ENCODE results near the gene PACC1.

PACC1 gene

GRCh38 chr1:212437179-212437798, 22.6 kb upstream of the PACC1 start:
- DNase-seq: peak; percentile 9

DNA sequence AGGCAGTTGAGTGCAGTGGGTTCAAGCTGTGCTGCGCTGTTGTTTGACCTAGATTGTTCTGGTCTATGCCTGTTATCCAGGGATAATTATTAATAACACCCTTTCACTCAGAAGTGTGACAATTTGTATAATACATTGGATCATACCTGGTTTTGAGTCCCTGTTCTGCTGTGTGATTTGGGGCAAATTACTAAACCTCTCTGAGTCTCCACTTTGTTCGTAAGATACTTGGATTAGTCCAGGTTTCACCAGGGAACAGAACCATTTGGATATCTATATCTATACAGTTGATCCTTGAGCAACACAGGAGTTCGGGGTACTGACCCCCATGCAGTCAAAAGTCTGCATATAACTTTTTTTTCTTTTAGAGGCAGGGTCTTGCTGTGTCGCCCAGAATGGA, 20.3 kb upstream of the PACC1 start:
- DNase-seq: no peak

GRCh38 chr1:212433577-212434462, 19.1 kb upstream of the PACC1 start:
- DNase-seq: no peak

- peak; percentile 86 for DNase-seq
These were observed 18.2 kb upstream of the PACC1 start, which contains the start of gene NENF for GRCh38 chr1:212432661-212433576. NENF (plus strand) TSS chr1:212432920; CDS start chr1:212432944, 24 bp downstream.

DNA sequence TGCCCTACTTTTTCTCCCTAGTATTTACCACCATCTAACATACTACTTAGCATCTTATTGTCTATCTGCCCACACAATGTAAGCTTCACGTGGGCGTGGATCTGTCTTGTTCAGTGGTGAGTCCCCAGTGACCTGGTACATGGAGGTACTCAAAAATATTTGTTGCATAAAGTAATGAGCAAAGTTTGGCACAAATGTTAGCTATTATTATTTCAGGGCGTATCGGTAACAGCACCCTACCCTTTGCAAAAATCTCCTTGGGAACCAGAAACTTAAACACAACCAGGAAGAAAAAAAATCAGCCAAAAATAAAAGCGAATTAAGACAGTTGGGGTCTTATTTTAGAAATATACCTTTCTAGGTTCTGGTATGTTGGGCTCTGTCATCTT, 17.6 kb upstream of the PACC1 start:
- no peak for DNase-seq

- DNase-seq: no peak
These were observed 17.0 kb upstream of the PACC1 start for GRCh38 chr1:212431644-212432043.

DNA sequence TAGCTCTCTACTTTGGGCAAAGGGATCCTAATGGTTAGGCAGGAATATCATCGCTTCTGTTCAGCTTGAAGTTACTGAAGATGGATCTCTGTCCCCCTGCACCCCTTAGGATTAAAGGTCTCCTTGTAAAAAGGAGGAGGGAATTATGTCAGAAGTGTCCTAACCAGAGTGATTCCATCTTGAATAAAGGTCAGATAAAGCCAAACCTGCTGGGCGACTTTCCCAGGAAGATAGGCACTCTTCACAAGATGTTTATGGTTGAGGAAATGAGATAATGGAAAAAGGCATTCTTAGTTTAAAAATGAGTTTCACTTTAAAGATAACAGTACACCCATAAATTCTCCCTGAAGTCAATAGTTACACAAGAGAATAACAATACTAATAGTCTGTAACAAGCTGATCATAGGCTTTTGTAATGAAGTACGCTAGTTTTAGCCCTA, 16.3 kb upstream of the PACC1 start:
- no peak for DNase-seq

- DNase-seq: no peak
These were observed 15.7 kb upstream of the PACC1 start for GRCh38 chr1:212430416-212430815.

- no peak for DNase-seq
These were observed 13.8 kb upstream of the PACC1 start for GRCh38 chr1:212428496-212428895.

- DNase-seq: no peak
These were observed 9.2 kb upstream of the PACC1 start for GRCh38 chr1:212423879-212424278.

DNA sequence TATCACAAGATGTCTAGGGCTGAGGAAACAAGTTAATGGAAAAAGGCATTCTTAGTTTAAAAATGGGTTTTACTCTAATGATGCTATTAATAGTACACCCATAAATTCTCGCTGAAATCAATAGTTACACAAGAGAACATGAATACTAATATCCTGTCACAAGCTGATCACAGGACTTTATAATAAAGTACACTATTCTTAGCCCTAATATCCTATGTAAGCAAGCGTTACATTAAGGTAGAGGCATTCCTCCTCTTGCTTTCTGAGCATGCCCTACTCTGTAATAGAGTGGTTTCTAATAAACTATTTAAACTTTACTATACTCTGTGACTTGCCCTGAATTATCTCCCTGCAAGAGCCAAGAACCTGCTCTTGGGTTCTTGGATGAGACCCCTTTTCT, 6.5 kb upstream of the PACC1 start:
- no peak for DNase-seq

DNA sequence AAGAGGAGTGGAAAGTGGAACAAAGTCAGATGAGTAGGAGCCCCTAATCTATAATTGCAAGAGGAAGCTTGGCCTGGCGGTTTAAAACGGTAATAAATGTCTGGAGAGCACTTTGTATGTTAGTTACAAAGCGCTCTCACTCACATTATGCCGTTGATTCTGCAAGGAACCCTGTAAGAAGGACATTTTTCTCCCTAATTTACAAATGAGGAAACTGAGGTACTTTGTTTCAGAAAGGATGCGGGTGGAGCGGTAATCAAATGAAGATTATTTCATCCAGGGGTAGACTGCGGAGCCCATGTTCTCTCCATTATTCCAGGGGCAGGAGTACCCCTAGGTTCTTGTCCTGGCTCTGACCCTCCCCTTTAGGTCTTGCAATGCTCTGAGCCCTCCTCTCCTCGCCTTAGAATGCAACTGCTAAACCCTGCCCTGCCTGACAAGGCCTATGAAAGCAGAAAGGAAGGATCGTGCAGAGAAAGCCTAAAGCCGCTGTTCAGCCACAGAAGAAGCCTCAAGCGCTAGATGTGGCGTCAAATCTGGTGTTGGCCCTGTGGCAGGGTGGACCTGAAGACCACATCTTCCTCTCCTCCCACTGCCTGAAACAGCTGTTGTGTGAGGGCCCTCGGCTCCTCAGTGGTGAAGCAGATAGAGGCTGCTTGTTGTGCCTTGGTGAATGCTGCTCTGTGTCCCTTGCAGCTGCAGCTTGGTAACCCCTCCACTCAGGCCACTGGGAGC, 588 bp upstream of the PACC1 start:
- no peak for DNase-seq

DNA sequence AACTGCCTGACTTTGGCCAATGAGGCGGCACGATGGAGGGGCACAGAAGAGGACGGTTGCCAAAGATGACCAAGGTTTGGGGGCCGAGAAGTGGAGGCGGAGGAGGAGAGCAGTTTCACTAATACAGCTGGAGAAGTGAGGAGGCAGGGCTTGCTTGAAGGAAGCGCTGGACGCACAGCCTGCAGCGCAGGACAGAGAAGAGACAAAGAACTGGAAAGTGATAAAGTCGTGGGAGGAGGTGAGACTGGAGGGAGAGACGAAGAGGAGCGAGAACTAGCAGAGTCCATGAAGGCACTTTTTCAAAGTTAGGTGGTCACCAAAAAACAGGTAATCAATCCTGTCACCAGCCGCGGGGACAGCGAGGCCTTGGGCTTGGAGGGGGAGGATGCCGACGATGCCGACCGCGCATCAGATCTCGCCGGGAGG, 771 bp downstream of the PACC1 start:
- no peak for DNase-seq

DNA sequence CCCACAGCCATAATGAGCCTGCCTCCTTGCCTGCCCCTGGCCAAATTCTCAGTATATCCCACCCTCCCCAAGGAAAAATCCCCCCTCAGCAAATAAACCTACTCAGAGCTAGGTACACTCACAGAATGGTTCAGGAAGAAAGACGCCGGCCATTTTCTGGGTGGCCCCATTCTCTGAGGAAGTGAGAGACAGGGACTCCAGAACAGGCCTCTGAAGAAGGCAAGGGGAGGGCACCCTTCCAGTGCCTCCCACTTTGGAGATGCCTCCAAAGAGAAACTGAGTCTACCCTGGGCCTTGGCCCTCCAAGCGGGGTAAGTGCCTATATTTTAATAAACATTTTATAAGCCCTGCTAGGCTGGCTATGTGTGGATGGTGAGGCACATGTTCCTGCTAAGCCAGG, 2.3 kb downstream of the PACC1 start:
- no peak for DNase-seq

- DNase-seq: no peak
These were observed 4.4 kb downstream of the PACC1 start for GRCh38 chr1:212410231-212410820.

DNA sequence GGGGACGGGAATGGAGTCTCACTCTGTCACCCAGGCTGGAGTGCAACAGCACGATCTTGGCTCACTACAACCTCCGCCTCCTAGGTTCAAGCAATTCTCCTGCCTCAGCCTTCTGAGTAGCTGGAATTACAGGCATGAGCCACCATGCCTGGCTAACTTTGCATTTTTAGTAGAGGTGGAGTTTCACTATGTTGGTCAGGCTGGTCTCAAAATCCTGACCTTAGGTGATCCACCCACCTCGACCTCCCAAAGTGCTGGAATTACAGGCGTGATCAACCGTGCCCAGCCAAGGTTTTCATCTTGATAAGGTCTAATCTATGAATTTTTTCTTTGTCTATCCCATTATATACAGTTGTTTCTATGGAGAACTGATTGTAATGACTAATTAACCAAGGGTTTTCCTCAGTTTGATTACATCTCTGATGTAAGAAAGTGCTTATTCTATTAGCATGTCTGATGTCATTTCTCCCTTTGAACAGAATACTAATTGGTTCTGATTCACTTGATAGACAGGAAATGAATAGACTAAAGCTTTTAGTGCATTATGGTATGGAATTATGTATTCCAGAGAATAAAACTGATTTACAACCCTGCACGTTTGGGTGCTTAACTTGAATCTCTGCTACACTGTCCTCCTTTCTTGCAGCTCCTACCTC, 11.9 kb downstream of the PACC1 start:
- DNase-seq: no peak

- DNase-seq: no peak
These were observed 12.7 kb downstream of the PACC1 start for GRCh38 chr1:212401838-212402582.

GRCh38 chr1:212401042-212401441, 13.6 kb downstream of the PACC1 start:
- no peak for DNase-seq

- DNase-seq: no peak
These were observed 17.5 kb downstream of the PACC1 start for GRCh38 chr1:212397171-212397570.

DNA sequence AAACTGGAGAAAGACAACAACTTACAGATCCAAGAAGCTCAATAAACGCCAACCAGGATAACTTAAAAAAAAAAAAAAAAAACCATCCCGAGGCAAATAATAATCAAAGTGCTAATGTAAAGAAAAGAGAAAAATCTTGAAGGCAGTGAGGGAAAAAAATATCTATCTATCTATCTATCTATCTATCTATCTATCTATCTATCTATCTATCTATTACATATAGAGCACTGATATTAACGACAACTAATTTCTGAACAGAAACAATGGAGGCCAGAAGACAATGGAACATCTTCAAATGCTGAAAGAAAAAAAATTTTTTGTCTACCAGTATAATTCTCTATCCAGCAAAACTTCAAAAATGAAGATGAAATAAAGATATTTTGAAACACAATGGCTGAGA, 18.0 kb downstream of the PACC1 start:
- no peak for DNase-seq
